COLO829 (cell line): ENCODE measurements around the gene MAML2.

Experiments used
- DNase-seq: peaks from one replicate; pipeline ENCODE4 v3.0.0; 2012; ENCODE audit warnings: low spot score

The MAML2 gene

DNA sequence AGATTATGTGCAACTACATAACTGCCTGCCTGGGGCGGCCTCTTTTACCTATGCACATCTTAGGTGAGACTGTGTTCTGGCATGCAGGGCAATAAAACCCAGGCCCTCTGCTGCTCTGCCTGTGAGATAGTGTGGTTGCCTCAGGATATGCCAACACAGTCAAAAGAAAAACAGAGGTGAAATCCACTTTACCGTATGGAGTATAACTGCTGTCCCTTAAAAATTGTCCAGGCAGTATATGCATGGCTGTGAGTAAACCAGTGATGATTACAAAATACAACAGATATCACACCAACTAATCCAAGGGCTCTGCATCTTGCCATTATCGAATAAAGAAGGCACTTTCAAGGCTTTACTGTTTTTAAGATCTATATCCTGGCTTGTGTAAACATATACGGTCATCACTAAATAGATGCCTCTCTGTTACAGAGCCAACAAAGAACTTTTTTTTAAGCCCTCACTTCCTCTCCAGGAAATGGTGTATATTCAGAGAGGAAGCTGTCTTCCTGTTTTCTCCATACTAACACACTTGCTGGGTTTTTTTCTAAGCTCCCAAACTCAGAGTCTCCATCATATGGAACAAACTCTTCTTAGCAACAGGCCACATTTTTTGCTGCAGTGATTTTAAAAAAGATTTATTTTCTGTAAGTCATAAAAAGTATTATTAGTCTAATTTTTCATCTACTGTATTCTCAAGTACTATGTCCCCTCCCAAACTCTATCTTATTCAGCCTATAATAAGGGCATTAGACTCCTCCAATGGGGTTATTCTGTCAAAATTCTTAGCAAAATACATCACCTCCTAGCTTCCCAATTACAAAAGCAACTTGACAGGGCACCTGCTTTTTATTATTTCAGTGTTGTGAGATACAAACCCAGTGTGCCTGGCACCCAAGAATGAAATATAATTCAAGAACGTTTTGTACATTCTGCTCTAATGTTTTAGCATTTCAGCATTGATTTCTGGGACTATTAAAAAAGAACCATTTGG, 135.2 kb downstream of the MAML2 start:
- DNase-seq: peak; percentile 66

DNA sequence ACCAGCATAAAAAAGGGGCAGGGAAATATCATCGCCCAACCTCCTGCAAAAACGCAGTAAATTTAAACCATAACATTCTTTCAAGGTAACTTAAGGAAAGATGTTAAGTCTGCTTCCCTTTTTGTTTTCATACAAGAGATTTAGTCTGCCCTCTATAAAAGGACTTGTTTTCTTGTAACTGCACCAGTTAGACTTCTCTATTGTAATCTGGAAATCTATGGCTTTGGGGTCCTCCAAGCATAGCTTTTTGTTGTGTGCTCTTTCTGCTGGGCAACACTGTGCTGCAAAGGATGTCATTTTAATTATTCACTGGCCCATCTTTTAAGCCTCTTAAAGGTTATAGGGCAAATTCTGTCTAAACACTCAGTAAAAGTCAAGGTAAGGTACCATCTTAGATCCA, 136.0 kb downstream of the MAML2 start:
- no peak for DNase-seq

DNA sequence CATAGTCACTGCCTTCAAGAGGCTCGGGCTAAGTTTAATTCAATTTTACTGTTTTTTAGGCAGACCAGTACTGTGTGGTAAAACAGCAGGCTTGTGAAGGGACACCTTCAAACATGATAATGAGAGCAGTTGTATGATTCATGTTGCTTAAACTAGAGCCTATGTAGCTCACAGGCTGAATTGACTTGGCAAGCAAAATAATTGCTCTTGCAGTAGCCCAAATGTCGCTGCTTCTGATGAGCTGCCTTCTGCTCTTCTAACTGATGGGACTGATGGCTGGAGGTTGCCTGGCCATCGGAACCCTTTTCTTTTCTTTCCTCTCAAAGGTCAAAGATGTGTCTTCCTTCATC, 137.6 kb downstream of the MAML2 start:
- no peak for DNase-seq

DNA sequence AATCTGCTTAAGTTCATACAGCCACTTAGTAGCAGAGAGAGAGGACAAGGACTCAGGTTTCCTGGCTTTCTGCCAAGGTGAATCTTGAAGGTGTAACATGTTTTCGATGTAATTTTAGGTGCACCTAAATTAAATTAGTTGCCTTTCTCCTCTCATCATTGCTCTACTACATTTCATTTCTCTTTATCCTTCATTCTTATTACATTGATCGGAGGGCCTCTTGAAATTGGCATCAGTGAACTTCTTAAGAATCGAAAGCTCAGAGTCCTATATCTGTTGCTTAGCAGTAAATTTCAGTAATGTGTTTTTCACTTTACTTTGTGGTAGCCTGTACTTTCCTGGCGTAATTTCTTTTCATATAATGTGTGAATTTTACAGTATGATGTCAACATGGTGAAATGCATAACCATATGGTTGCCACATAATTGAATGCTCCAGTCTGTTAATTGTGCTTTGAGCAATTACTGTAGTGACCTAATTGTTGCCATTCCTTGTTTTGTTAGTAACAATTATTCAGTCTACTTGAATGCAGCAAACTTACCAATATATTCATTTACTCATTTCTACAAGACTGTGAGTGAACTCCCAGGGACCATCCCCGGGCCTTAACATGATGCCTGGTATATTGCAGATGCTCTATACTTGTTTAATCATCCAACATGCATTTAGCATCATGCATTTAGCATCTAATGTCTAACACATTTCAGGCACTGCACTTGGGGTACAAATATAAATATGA, 138.1 kb downstream of the MAML2 start:
- no peak for DNase-seq

DNA sequence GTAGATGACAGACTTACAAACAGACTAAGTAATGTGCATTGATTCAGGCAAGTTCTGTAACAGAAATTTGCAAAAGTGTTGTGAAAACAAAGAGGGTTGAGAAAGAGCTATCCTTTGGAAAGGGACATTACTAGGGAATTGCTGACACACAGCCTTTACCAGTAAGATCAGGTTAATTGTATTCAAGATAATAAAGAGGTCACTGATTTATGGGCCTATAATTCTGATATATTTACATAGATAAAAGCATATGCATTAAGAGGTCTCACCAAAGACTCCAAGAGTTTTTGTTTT, 138.7 kb downstream of the MAML2 start:
- no peak for DNase-seq

DNA sequence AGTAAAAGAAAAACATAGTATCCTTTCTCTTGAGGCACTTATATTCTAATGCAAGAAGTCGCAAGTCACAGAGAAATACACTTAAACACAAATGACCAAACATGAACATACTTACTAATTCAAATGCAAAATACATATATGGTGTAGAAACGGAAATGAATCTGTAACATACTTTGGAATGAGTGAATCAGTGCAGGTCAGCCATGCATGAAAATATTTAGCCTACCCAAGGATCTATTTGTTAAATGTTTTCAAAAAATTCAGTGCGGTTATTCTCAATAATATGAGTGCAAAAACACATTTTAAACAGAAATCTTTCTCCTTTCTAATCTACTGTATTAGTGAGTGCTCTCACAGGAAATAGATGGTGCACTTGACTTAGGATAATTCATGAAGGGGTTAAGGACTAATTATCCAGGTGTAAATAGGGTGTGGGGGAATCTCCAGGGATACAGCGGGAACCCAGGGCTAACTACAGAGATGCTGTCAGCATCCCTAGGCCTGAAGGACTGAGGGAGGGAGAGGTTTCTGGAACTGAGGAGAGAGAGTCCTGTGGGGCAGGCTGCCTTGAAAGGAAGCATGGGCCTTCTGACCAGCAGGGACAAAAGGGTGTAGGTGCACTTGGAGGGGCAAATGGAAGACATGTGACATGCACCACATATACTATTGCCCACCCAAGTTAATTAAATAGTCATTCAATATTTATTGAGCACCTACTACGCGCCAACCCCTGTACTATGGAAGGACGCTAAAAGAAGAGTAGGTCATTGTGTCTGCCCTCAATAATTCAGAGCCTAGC, 139.2 kb downstream of the MAML2 start:
- DNase-seq: no peak

DNA sequence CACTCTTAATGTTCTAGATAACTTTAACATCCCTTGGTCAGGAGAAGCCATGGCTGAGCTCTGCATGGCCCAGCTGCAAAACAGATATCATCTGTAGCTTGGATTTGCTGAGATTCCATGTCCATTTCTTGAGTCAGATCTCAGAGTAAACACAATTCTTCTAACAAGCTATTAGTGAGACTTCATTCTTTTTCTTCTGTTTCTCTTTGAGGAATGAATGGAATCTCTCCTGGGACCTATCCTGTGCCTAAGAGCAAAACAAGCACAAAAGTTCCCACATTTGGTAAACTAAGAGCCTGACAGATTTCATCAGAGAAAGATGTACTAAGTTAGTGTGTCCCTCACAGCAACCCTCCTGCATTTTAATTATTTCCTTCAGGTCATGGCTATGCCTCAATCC, 142.8 kb downstream of the MAML2 start:
- no peak for DNase-seq

DNA sequence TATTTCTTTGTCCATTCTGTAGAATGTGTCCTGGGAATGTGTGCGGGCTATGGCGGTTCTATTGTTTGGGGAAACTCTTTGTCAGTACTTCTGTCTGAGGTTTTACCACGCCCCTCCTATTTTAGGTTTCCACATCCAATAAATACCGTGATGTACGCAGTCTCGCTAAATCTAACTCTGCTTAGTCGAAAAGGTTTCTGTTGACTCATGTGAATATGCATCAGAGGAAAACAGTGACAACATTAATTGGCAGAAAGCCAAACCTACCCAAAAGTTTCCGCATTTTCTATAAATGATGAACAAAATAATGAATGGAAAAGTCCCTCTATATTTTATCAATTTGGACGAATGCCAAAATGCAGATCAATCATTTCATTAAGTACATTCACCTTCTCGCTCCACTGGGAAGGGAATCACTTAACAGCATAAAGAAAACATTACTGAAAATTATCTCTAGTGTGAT, 143.4 kb downstream of the MAML2 start:
- no peak for DNase-seq

DNA sequence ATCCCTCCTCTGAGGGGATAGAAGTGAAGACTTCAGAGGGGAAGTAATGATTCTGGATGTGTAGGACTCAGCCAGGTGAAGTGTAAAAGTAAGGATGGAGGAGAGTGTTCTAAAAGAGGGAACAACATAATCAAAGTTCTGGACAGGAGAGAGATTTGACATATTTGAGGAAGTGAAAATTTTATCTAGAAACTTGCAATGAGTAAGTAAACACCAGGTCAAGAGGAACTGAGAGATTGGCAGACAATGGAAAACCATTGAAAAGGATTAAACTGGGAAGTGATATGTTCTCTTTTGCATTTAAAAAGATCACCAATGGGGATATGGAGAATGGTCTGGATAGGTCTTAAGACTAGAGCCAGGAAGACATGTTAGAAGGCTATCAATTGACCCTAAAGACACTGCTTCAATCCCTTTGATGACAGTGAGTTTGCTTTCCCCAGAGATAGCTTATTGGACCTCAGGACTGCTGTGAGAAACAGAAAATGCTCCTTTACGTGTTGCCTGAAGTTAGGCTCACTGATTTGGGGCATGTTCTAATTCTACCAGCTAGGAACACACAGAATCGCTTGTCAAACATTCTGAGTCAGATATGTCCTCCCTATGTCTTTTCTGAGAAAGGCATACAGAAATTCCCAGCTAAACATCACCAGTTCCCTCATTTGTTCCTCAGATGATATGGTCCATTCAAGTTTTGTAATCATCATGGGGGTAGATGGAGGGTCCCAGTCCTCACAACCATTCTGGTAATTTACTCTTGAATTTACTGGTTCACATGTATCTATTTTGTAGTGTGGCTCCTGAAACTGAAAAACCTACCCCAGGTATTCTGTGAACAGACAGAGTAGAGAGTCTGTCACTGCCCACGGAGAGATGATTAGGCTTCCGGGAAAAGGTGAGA, 144.9 kb downstream of the MAML2 start:
- DNase-seq: no peak

DNA sequence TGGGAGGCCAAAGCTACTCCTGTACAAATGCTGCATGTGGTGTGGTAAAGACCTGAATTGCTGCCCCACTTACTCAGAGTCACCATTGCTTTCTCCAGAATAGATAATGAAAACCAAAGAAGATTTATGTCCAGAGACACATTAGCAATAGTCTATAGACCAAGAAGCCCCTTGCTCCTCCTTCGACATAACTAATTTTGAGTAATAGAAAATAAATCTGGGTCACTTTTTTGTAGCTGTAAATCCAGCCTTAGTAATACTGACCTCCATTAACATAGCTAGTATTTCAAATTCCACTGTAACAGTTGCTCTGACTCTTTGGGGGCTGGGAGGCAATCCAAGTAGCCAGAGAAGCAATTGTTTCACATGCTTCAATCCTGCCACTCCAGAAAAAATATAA, 145.9 kb downstream of the MAML2 start:
- DNase-seq: no peak

DNA sequence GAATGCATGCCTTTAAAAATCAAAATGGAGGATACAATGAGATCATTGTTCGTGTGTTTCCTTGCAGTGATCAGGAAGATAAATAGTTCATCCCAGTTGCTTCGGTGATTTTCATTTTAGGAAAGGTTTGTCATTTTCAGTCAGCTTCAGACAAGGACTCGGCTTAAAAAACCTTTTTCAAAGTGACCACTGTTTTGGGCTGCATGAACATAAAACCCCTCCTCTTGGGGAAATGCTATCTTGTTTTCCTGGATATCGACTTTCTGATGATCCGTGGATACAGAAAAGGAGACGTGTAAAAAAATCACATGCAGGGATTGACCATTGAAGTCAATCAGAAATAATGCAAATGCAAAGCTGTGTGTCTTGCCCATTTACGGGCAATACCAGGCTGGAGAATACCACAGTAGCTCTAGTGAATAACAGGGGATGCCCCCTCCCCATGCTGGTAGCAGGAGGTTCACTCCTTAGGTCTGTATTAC, 146.8 kb downstream of the MAML2 start:
- peak; percentile 65 for DNase-seq

DNA sequence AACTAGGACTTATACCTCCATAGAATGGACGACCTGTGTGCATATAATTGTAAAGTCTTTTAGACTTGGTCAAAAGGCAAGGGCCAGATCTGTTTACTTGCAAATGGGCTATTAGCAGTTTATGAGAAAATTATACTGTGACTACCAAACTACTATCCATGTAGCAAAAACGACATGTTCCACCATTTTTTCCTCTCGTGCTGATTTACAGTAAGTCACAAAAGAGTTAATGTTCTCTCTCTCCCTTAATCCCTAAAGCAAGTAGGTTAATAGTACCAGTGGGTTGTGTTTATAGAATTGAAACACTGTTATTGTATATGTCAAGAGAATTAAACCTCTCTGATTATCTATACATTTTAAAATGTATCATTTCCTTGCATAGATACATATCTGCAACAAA, 147.3 kb downstream of the MAML2 start:
- no peak for DNase-seq

DNA sequence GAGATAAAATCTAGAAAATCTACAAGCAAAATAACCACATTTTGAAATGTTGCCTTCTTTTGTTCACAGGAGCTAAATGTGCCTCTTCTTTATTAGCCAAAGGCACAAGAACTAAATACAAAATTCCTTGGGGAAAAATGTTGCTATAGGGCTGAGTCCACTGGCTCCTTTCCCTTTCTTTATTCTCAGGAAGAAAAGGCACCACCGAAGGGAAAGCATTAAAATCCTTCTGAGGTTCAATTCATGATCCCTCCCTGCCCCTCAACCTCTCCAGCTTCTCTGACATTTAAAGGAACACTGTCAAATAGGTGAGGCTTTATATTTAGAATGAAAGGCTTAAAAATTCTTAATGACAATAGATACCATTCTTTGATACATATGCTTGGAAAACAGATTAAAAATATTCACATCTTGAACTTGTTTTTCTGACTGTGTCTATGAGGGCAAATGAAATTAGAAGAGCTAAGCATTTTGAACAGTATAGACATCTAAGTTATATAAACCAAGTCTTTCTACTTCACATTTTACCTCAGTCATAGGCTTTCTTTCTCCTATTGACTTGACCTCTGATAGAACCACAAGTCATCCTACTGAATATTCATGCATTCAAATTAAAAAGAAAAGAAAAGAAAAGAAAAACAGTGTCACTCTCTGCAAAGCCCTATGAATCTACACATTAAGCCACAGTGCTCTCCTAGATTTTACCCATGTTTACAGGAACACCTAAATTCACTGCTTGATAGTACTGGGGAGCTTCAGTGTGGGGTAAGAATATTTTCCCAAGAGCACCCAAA, 148.2 kb downstream of the MAML2 start:
- DNase-seq: no peak

DNA sequence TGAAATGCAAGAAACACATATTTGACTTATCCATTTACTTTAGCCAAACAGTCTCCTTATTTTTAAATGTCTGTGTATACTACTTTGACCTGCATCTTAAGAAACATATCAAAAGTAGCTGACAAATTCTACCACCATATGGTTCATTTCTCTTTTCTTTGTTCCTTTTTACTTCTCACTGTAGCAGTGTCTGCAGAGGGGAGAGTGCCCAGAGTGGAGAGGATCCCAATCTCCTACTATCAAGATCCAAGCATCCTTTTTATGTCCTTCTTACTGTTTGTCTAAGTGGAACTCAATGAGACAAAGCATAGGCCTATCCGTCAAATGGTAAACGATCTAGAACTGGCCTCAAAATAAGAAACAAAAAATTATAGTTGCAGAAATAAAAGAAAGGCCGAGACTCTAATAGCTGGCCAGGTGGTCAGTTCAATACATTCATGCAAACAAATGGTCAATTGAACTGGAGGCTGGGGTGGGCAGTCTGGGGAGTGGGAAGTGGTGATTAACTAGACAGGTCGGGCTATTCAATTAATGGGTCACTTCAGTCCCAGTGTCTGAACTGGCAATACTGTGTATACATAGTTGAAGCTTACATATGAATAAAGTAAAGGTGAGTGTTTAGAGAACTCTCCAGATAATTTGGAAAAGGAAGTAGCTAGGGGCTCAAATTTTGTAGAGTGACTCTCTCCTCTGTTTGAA, 149.1 kb downstream of the MAML2 start:
- DNase-seq: no peak

DNA sequence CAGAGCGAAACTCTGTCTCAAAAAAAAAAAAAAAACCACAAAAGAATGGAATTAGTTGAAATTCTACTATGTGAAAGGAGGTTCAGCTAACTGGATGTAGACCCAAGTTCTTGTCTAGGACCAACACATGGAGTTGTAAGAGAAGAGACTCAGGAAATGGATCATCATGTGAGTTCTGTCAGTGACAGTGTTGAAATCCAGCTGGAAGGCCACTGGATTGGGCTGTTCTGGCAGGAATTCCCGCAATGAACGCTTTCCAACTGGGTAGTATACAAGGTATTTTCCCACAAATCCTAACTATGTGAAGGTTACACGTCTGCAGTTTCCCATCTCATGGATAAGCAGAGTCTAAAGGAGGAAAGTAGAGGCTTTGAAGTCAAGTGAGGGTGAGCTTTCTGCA, 151.2 kb downstream of the MAML2 start:
- DNase-seq: no peak

DNA sequence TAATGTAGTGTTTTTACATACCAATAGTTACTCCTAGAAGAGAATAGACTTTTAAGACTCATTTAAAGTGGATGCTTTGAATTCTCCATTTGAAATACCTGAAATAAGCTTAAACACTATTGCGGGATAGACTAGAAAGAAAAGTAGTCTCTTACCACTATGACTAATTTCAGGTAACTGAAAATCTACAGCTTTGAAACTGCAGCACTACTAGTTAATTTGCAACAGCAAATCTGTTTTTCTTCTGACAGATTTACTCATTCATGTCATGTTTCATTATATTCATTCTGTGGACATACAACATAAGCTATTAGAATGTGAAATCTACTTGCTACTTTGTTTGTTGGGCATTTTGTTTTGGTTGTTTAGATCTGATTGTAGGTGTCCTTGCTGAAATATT, 153.6 kb downstream of the MAML2 start:
- no peak for DNase-seq

DNA sequence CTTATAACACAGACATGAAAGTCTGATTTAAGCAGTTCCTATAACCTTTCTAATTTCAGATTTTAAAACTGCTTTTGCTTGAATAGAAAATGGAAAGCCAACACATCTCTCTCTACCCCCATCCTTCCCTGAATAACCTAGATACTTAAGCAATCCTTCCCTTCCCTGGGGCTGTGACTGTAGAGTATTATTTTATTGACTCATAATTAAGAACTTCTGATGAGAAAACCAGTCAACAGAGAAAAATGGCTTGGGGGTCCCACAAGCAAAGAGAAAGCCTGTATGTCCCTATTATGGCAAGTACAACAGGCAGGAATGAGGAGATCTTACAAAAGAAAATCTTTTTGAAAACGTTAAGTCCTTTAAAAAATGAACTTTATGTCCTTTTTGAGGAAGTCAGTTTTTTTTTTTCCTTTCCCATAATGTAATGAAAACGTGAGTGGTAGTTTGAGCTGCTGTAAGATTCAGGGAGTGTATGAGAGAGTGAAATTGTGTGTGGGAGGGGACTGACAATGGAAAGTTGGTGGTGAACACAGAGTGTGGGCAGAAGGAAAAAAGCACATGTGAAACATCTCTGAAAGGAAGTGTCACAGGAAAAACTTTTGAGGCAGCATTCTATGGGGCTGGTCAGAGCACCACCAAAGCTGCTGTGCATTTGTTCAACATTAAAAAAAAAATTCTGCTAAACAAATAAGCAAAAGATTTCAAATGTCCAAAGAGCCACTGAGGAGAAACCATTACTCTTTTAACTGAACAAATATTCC, 154.6 kb downstream of the MAML2 start:
- no peak for DNase-seq

DNA sequence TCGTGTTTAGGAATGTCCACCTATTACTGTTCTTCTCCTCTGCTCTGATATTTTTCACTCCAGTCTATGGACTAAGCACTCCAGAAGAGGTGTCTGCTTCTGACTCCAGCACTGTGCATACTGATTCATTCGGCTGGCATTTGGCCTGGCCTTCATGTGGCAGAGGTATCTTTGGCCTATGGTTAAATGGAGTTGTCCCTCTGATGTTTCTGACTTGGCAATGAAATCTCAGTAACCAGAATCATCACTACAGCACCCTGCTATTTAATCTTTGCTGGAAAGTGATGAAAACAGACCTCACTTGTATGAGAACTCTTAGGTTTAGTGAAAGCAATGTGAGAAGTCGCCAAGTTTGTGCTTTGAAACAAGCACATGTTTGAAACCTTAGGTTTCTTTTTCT, 155.2 kb downstream of the MAML2 start:
- DNase-seq: no peak

DNA sequence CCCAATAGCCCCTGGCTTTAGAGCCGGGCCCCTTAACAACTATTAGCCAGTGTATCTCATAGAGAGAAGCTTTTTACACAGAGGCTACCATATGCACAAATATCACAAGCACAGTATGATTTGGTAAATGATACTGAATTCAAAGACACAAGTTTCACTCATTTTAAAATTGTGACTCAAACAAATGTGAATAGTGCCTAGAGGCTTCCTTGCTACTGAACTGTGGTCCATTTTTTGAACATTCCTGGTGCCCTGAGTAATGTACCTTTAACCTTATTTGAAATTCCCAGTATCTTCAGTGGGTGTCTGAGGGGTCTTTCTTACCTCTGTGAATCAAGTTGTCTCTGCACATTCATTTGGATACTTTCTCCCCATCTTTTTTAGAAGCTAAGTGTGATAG, 156.2 kb downstream of the MAML2 start:
- no peak for DNase-seq
